Memory B cell (primary cell): Measurements from ENCODE around the gene ACSBG1.
"Not testable (repeated sequence)": the region's sequence is repeated elsewhere in the genome, so short reads cannot be mapped to it uniquely, and the experiment has no call there.

Source experiments
- ATAC-seq: fragments of 150-1000 bp; cut with Tn5 transposase; 2 replicates; pipeline ENCODE4 v1.10.0; 2021; ENCODE audit warnings: low read depth, mild to moderate bottlenecking, moderate library complexity
- DNase-seq, 2 donors: peaks; one replicate each; pipeline ENCODE4 v3.0.0; 2022; ENCODE audit warnings: low spot score in 2 of 2
- H3K27ac Mint-ChIP-seq: one replicate; pipeline ENCODE4 v1.8.0; 2022; ENCODE audit warnings: mild to moderate bottlenecking, moderate library complexity, mixed read lengths
- H3K27me3 Mint-ChIP-seq: one replicate; pipeline ENCODE4 v1.8.0; 2022; ENCODE audit warnings: mixed read lengths
- H3K36me3 Mint-ChIP-seq: one replicate; pipeline ENCODE4 v1.8.0; 2022; ENCODE audit warnings: mild to moderate bottlenecking, mixed read lengths
- H3K4me1 Mint-ChIP-seq: one replicate; pipeline ENCODE4 v1.8.0; 2022; ENCODE audit warnings: mixed read lengths
- H3K4me3 Mint-ChIP-seq: one replicate; pipeline ENCODE4 v1.8.0; 2022; ENCODE audit warnings: mild to moderate bottlenecking, moderate library complexity, mixed read lengths
- H3K9me3 Mint-ChIP-seq: one replicate; pipeline ENCODE4 v1.8.0; 2022; ENCODE audit warnings: mixed read lengths

Gene ACSBG1

GRCh38 chr15:78263907-78264303 is 29.5 kb upstream of the ACSBG1 start:
- Mint-ChIP-seq H3K36me3 (no peaks in the 10 kb centered on the region), H3K27me3 (no peaks in the 10 kb centered on the region), H3K4me3 (peak overlapping the region; percentile 49), H3K9me3 (no peaks in the 10 kb centered on the region), H3K4me1 (peaks cover 12% of the 10 kb centered on the region), H3K27ac (no peak overlapping the region)
- DNase-seq (no peak), ATAC-seq (no peak)

DNA sequence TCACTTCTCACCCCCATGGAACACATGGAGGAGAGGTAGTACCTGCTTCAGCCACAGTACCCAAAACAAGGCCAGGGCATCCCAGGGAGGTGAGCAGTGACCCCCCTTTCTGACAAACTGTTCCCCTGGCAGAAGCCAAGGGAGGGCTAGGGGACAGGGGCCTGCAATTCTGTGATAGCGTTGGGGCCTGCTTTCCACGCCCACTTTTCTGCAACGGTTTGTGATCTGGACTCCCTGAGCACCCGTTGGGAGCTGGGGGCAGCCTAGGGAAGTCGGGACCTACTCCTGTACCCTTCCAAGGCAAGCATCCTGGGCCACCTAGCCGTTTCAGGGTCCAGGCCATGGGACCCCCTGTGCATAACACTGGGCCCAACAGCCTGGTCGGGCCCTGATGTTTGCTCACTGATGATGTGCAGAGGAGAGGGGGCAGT is 29.0 kb upstream of the ACSBG1 start:
- Mint-ChIP-seq H3K4me1 (peaks cover 10% of the 10 kb centered on the region), H3K9me3 (no peaks in the 10 kb centered on the region), H3K27ac (no peak overlapping the region), H3K27me3 (no peaks in the 10 kb centered on the region), H3K36me3 (no peaks in the 10 kb centered on the region), H3K4me3 (peak overlapping the region; percentile 49)
- no peak for ATAC-seq
- DNase-seq: peak in 1 of 2 donors; percentile 15

- Mint-ChIP-seq H3K4me1 (peaks cover 5% of the 10 kb centered on the region), H3K27ac (no peak overlapping the region), H3K36me3 (no peaks in the 10 kb centered on the region), H3K27me3 (no peaks in the 10 kb centered on the region), H3K4me3 (no peak overlapping the region), H3K9me3 (no peaks in the 10 kb centered on the region)
- DNase-seq (no peak), ATAC-seq (no peak)
Measured at GRCh38 chr15:78261062-78261461, 26.7 kb upstream of the ACSBG1 start.

DNA sequence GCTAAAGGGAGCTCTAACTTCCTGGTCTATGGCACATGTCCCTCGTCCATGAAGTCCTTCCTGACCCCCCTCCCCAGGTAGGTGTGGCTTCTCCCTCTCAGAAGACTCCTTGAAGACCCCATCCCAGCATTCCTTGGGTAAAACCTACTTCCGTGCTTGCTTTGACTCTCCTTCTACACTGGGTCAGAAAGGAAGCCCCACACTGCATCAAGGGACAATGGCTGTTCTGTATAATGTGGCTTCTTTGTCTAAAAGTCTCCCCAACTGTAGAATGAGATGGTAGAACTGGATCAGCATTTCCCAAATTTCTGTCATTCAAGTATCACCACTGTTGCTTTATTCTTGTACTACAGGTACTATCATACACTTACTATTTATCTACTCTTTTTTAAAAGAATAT is 26.1 kb upstream of the ACSBG1 start:
- no peak overlapping the region for H3K4me3 Mint-ChIP-seq
- no peak for ATAC-seq
- no peak overlapping the region for H3K27ac Mint-ChIP-seq
- H3K4me1 Mint-ChIP-seq: peaks cover under 1% of the 10 kb centered on the region
- DNase-seq: no peak
- H3K9me3 Mint-ChIP-seq: no peaks in the 10 kb centered on the region
- H3K27me3 Mint-ChIP-seq: peaks cover 1% of the 10 kb centered on the region
- H3K36me3 Mint-ChIP-seq: no peaks in the 10 kb centered on the region

DNA sequence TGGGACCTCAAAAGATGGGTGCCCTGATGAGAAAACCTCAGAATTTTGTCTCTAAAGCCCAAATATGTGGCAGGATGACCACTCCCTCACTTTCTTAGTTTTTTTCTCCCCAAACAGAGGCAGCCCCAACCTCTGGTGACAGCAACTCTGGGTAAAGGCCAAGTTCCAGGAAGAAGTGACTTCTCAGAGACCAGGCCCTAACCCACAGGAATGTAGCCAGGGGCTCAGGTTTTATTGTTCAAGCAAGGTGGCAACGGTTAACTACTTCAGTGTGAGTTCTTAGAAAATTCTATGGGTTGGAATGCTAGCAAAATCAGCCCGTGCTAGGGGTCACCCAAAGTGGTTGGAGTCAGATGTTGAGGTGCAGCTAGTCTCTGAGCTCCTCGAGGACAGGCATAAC is 24.9 kb upstream of the ACSBG1 start:
- Mint-ChIP-seq H3K4me1 (no peaks in the 10 kb centered on the region), H3K27ac (no peak overlapping the region)

GRCh38 chr15:78257681-78258080 is 23.3 kb upstream of the ACSBG1 start:
- Mint-ChIP-seq H3K36me3 (no peaks in the 10 kb centered on the region), H3K9me3 (no peaks in the 10 kb centered on the region), H3K27ac (no peak overlapping the region), H3K4me1 (no peaks in the 10 kb centered on the region), H3K27me3 (peaks cover 2% of the 10 kb centered on the region), H3K4me3 (no peak overlapping the region)
- DNase-seq: no peak
- ATAC-seq: no peak

More for the DNA sequence above, 24.9 kb upstream of the ACSBG1 start:
- DNase-seq (no peak), ATAC-seq (no peak)
- H3K4me3 Mint-ChIP-seq: no peak overlapping the region
- no peaks in the 10 kb centered on the region for H3K9me3 Mint-ChIP-seq
- no peaks in the 10 kb centered on the region for H3K36me3 Mint-ChIP-seq
- H3K27me3 Mint-ChIP-seq: peaks cover 2% of the 10 kb centered on the region

GRCh38 chr15:78256044-78256437 is 21.7 kb upstream of the ACSBG1 start:
- no peak overlapping the region for H3K4me3 Mint-ChIP-seq
- no peaks in the 10 kb centered on the region for H3K9me3 Mint-ChIP-seq
- H3K27me3 Mint-ChIP-seq: peaks cover 4% of the 10 kb centered on the region
- ATAC-seq (no peak), DNase-seq (no peak)
- H3K27ac Mint-ChIP-seq: no peak overlapping the region
- H3K36me3 Mint-ChIP-seq: no peaks in the 10 kb centered on the region
- no peaks in the 10 kb centered on the region for H3K4me1 Mint-ChIP-seq

- DNase-seq: no peak
- Mint-ChIP-seq H3K4me3 (no peak overlapping the region), H3K27ac (no peak overlapping the region), H3K27me3 (peaks cover 4% of the 10 kb centered on the region), H3K4me1 (no peaks in the 10 kb centered on the region), H3K36me3 (no peaks in the 10 kb centered on the region), H3K9me3 (no peaks in the 10 kb centered on the region)
- no peak for ATAC-seq
Measured at GRCh38 chr15:78255421-78256043, 21.2 kb upstream of the ACSBG1 start.

DNA sequence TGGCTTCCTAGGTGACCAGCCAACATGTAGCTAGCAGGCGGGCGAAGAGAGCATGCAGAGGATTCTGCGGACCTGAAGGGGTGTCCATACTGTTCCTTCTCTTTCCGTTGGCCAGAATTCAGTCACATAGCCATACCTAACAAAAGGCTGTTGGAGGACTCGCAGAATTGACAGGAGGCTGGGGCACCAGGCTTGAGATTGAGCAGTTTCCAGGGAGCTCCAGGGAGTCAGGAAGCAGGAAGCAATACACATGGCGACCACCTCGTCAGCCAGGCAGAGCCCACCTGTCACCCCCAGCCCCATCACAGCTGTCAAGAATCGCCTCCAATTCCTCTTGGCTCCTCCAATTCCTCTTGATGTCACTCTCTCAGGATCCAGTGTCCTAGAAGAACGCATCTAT is 16.8 kb upstream of the ACSBG1 start:
- Mint-ChIP-seq H3K9me3 (no peaks in the 10 kb centered on the region), H3K4me1 (no peaks in the 10 kb centered on the region), H3K27ac (no peak overlapping the region), H3K36me3 (no peaks in the 10 kb centered on the region), H3K4me3 (no peak overlapping the region), H3K27me3 (peaks cover 8% of the 10 kb centered on the region)
- ATAC-seq (no peak), DNase-seq (no peak)

DNA sequence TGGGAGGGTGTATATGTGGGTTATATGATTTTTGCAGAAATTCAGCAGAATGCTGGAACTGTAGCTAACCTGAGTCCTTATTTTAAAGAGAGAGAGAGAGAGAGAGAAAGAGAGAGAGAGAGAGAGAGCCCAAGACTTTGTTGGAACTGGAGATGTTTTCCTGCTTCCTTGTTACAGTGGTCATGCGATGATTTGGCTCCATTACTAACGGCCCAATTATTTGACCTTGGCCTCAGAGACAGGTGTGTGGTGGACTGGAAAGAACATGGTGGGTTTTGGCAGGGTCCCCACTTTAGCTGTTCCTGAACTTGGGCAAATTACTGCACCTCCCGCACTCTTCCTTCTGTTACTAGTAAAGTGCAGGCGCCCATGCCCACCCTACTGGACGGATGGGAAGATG is 14.8 kb upstream of the ACSBG1 start:
- Mint-ChIP-seq H3K4me1 (no peaks in the 10 kb centered on the region), H3K27ac (no peak overlapping the region), H3K27me3 (peaks cover 6% of the 10 kb centered on the region), H3K36me3 (no peaks in the 10 kb centered on the region), H3K9me3 (no peaks in the 10 kb centered on the region), H3K4me3 (no peak overlapping the region)
- DNase-seq: no peak
- no peak for ATAC-seq

GRCh38 chr15:78247911-78248310 is 13.5 kb upstream of the ACSBG1 start:
- Mint-ChIP-seq H3K36me3 (no peaks in the 10 kb centered on the region), H3K9me3 (no peaks in the 10 kb centered on the region), H3K4me1 (no peaks in the 10 kb centered on the region), H3K4me3 (no peak overlapping the region), H3K27ac (no peak overlapping the region), H3K27me3 (peaks cover 8% of the 10 kb centered on the region)
- ATAC-seq (no peak), DNase-seq (no peak)

DNA sequence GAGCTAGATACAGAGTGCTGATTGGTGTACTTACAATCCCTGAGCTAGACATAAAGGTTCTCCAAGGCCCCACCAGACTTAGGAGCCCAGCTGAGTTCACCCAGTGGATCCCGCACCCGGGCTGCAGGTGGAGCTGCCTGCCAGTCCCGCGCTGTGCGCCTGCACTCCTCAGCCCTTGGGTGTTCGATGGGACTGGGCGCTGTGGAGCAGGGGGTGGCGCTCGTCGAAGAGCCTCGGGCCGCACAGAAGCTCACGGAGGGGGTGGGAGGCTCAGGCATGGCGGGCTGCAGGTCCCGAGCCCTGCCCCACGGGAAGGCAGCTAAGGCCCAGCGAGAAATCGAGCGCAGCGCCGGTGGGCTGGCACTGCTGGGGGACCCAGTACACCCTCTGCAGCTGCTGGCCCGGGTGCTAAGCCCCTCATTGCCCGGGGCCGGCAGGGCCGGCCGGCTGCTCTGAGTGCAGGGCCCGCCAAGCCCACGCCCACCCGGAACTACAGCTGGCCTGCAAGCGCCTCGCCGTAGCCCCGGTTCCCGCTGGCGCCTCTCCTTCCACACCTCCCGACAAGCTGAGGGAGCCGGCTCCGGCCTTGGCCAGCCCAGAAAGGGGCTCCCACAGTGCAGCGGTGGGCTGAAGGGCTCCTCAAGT is 11.7 kb upstream of the ACSBG1 start:
- H3K9me3 Mint-ChIP-seq, H3K27ac Mint-ChIP-seq, H3K4me3 Mint-ChIP-seq, H3K4me1 Mint-ChIP-seq, ATAC-seq, H3K36me3 Mint-ChIP-seq, DNase-seq, H3K27me3 Mint-ChIP-seq: not testable (repeated sequence)

GRCh38 chr15:78245392-78245791 is 11.0 kb upstream of the ACSBG1 start:
- H3K4me1 Mint-ChIP-seq, H3K9me3 Mint-ChIP-seq, H3K27me3 Mint-ChIP-seq: not testable (repeated sequence)

GRCh38 chr15:78244893-78245292 is 10.5 kb upstream of the ACSBG1 start:
- H3K27me3 Mint-ChIP-seq: peaks cover 10% of the 10 kb centered on the region
- H3K9me3 Mint-ChIP-seq: no peaks in the 10 kb centered on the region
- H3K4me1 Mint-ChIP-seq: no peaks in the 10 kb centered on the region
- no peaks in the 10 kb centered on the region for H3K36me3 Mint-ChIP-seq
- H3K4me3 Mint-ChIP-seq: no peak overlapping the region
- DNase-seq (no peak), ATAC-seq (no peak)
- no peak overlapping the region for H3K27ac Mint-ChIP-seq

More at GRCh38 chr15:78245392-78245791, 11.0 kb upstream of the ACSBG1 start:
- not testable (repeated sequence) for H3K36me3 Mint-ChIP-seq, ATAC-seq, H3K27ac Mint-ChIP-seq, DNase-seq, H3K4me3 Mint-ChIP-seq

DNA sequence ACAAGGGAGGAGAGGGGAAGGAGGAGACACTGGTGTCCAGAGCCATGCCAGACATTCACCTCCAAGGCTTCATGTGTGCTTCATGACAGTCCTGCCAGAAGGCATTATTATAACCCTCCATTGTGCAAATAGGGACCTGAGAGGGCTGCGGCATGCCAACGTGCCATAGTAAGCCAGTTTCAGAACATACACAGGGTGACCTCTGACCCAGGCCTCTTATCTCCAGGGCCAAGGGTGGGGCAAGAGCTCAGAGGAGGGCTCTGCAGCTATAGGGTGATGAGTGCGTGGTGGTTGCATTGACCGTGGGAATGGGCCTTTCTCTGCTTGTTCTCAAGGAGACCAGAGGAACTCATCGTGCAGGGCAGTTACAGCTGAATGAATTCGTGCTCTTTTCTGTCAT is 9.7 kb upstream of the ACSBG1 start:
- no peaks in the 10 kb centered on the region for H3K36me3 Mint-ChIP-seq
- H3K27ac Mint-ChIP-seq: no peak overlapping the region
- ATAC-seq: no peak
- H3K9me3 Mint-ChIP-seq: no peaks in the 10 kb centered on the region
- H3K27me3 Mint-ChIP-seq: peaks cover 10% of the 10 kb centered on the region
- H3K4me1 Mint-ChIP-seq: no peaks in the 10 kb centered on the region
- no peak for DNase-seq
- H3K4me3 Mint-ChIP-seq: no peak overlapping the region
